Nephron (organoid): Measurements from ENCODE around the gene FOSL2.

ENCODE experiments used
- H3K27ac Mint-ChIP-seq, 3 experiments: 2 replicates each; pipeline ENCODE4 v1.8.0; 2020; ENCODE audit warnings: mixed read lengths in 3 of 3, mild to moderate bottlenecking in 2 of 3, moderate library complexity in 1 of 3
- H3K27me3 Mint-ChIP-seq: 2 replicates; pipeline ENCODE4 v1.8.0; 2021; ENCODE audit warnings: low read depth, mild to moderate bottlenecking, moderate library complexity, mixed read lengths
- H3K36me3 Mint-ChIP-seq: 2 replicates; pipeline ENCODE4 v1.8.0; 2020; ENCODE audit warnings: low read depth, mixed read lengths
- H3K4me1 Mint-ChIP-seq: 2 replicates; pipeline ENCODE4 v1.8.0; 2020; ENCODE audit warnings: mixed read lengths
- H3K4me3 Mint-ChIP-seq, 3 experiments: 2 replicates each; pipeline ENCODE4 v1.8.0; 2020; ENCODE audit warnings: mild to moderate bottlenecking in 3 of 3, mixed read lengths in 3 of 3, moderate library complexity in 2 of 3
- H3K9me3 Mint-ChIP-seq: 2 replicates; pipeline ENCODE4 v1.8.0; 2020; ENCODE audit warnings: mixed read lengths
- TF ChIP-seq, protein P1 (sequence below), 3 experiments: fragments of 200-600 bp; sonication (generic); IDR thresholded peaks; one replicate each; pipeline ENCODE4 v1.5.0; 2021; ENCODE audit warnings: antibody characterized with exemption in 3 of 3; ENCODE audit not compliant: unreplicated experiment in 3 of 3

FOSL2 gene

DNA sequence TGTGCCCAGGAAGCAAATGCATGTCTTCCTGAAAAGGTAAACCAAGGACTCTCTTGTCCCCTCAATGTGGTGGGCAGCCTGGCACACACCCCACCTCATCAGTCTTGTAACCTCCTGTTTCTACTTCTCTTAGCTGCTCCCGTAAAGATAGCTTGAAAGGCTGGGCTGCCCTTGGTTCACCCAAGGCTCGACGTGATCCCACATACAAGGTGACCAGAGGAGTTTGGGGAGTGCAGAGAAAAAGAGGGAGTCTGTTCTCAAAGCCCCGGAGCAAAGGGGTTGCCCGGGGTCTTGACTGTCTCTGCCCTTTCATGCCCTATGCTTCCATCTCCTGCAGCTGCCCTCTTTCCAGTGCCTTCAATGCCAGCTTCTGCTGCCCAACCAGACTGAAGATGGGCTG lies 18.3 kb upstream of the FOSL2 start:
- Mint-ChIP-seq H3K4me3 (no peak overlapping the region), H3K9me3 (peaks cover 3% of the 10 kb centered on the region), H3K27me3 (peaks cover 4% of the 10 kb centered on the region), H3K4me1 (peaks cover 15% of the 10 kb centered on the region), H3K27ac (no peak overlapping the region), H3K36me3 (no peaks in the 10 kb centered on the region)
- TF ChIP-seq, protein P1, sequence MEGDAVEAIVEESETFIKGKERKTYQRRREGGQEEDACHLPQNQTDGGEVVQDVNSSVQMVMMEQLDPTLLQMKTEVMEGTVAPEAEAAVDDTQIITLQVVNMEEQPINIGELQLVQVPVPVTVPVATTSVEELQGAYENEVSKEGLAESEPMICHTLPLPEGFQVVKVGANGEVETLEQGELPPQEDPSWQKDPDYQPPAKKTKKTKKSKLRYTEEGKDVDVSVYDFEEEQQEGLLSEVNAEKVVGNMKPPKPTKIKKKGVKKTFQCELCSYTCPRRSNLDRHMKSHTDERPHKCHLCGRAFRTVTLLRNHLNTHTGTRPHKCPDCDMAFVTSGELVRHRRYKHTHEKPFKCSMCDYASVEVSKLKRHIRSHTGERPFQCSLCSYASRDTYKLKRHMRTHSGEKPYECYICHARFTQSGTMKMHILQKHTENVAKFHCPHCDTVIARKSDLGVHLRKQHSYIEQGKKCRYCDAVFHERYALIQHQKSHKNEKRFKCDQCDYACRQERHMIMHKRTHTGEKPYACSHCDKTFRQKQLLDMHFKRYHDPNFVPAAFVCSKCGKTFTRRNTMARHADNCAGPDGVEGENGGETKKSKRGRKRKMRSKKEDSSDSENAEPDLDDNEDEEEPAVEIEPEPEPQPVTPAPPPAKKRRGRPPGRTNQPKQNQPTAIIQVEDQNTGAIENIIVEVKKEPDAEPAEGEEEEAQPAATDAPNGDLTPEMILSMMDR (IDR thresholded peaks at IDR 0.05; ENCODE audit: unreplicated experiment in 3 of 3): no peak

DNA sequence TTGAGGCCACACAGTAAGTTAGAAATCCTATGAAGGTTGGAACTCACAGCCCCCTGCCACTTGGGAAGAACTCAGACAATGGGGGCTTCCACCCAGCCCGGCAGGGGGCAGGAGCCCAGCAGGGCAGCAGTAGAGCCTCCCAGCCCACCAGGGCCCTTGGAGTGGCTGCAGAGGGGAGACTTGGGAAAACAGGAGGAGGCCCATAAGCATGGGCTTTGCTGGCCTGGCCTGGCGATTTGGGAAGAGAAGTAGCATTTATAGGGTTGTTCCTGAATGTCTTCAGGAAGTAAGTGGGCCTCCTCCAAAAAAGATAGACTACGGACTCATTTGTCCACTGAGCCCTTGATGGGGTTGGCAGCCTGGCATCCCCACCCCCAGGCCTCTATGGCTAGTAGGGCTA lies 17.4 kb upstream of the FOSL2 start:
- TF ChIP-seq, protein P1 (IDR thresholded peaks at IDR 0.05; ENCODE audit: unreplicated experiment in 3 of 3): no peak
- peaks cover 16% of the 10 kb centered on the region for H3K4me1 Mint-ChIP-seq

DNA sequence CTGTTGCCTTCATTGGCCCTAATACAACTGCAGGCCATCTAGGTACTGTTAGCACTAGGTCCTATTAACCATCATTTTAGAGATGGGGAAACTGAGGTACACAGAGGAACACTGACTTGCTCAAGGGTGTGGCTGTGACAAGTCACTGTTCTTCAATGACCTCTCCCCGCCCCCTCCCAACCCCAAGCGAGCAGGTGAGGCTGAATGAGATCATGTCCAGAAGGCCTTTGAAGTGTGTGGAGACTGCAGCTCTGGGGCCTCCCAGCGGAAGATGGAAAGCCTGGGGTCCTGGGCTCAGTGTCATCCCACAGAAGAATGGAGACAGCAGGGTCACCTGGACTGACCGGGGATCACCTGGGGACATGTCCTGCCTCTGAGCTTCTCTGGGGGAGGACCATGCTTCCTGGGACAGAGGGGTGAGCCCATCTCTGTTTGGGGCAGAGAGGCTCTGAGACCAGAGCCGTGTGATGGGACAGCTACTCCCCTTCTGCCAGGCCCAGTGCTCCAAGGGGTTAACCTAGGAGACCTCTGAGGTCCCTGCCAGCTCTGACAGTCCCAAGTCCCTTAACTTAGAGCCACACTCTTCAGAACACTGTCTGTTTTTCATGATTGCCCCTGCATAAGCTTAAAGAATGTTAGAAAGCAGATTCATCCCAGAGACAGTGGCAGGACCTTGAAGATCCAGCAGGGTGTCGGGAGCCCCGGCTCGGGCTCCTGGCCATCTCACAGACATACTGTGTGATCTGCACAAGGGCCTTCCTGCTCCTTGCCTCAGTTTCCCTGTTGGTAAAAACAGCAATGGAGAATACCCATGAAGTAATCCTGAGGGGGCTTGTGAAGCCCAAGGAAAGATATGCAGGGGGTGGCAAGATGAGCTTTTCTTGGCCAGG lies 16.7 kb upstream of the FOSL2 start:
- TF ChIP-seq, protein P1 (IDR thresholded peaks at IDR 0.05; ENCODE audit: unreplicated experiment in 3 of 3): no peak
- Mint-ChIP-seq H3K27me3 (no peaks in the 10 kb centered on the region), H3K36me3 (no peaks in the 10 kb centered on the region), H3K4me3 (no peak overlapping the region), H3K27ac (no peak overlapping the region), H3K4me1 (peaks cover 10% of the 10 kb centered on the region), H3K9me3 (peaks cover 2% of the 10 kb centered on the region)

More for the DNA sequence above, 17.4 kb upstream of the FOSL2 start:
- H3K27ac Mint-ChIP-seq: no peak overlapping the region
- peaks cover 4% of the 10 kb centered on the region for H3K27me3 Mint-ChIP-seq
- no peak overlapping the region for H3K4me3 Mint-ChIP-seq
- no peaks in the 10 kb centered on the region for H3K36me3 Mint-ChIP-seq
- peaks cover 3% of the 10 kb centered on the region for H3K9me3 Mint-ChIP-seq

DNA sequence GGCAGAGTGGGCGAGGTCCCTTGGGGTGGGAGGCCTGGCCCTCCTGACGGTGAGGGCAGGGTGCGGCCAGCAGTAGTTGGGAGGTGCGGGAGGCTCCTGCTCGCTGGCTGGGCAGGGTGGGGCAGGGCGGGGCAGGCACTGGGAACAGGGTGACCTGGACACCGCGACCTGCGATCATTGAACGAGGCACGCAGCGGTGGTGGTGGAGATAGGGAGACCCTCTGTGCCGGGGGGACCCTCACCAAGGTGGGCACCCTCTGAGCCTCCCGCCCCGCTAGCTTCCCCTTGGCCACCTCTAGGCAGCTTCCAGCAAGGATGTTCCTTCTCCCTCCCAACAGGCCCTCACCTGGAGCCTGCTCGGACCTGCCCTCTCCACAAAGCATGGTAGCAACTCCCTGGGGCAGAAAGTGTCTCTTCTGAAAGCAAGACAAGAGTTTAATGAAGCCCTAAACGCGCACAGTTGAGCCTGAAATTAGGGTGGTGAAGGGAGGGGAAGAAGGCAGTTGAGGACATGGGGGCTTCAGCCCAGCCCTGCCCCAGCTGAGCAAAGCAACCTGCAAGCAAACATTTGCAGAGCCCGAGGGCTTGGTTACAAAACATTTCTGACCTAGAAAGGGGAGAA lies 15.4 kb upstream of the FOSL2 start:
- H3K4me1 Mint-ChIP-seq: peaks cover 8% of the 10 kb centered on the region
- no peaks in the 10 kb centered on the region for H3K36me3 Mint-ChIP-seq
- H3K4me3 Mint-ChIP-seq: no peak overlapping the region
- no peak overlapping the region for H3K27ac Mint-ChIP-seq
- peaks cover under 1% of the 10 kb centered on the region for H3K27me3 Mint-ChIP-seq
- H3K9me3 Mint-ChIP-seq: no peaks in the 10 kb centered on the region
- TF ChIP-seq, protein P1 (IDR thresholded peaks at IDR 0.05; ENCODE audit: unreplicated experiment in 3 of 3): no peak

DNA sequence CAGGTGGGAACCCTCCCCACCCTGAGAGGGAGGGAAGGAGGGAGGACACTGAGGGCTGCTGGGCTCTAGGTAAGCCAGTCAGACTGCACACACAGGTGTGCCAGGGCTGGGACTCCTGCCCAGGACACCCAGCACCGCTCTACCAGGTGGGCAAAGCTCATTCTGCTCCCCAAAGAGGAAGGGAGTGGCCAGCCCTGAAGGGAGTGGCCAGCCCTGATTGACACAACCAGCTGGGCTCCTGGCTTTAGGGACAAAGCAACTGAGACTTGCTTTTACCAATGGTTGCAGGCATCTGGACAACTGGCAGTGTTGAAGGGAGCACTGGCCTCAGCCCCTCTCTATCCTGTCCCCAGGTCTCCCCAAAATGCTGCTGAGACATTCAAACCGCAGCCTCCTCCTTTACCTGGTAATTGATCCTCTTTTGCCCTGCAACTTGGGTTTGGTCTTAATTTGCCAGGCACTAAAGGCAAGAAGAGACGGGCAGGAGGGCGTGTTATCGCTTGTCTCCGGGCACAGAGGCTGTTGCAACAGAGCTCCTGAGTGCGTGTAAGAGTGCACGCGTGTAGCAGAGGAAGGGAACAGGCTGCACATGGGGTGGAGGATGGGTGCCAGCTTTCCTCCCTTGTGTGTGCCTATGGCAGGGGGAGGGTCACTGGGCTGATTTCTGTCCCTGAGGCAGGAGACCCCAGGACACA lies 14.5 kb upstream of the FOSL2 start:
- H3K27me3 Mint-ChIP-seq: peaks cover 7% of the 10 kb centered on the region
- no peaks in the 10 kb centered on the region for H3K36me3 Mint-ChIP-seq
- H3K9me3 Mint-ChIP-seq: no peaks in the 10 kb centered on the region
- TF ChIP-seq, protein P1 (IDR thresholded peaks at IDR 0.05; ENCODE audit: unreplicated experiment in 3 of 3): no peak
- no peak overlapping the region for H3K4me3 Mint-ChIP-seq
- peaks cover 15% of the 10 kb centered on the region for H3K4me1 Mint-ChIP-seq
- H3K27ac Mint-ChIP-seq: peak overlapping the region; percentile 35 to 58 (median 36)
